GM23338 (cell line): ENCODE results near the gene KDM6A. TPM values are rescaled to one million over a fixed set of nuclear protein-coding genes. Genes with fewer than 3 reads are reported as not detected.

Experiments used
- ATAC-seq: fragments of 200-7000 bp; cut with Tn5 transposase; 3 replicates; pipeline ENCODE4 v1.9.1; 2020
- DNase-seq: peaks from one replicate; pipeline ENCODE4 v3.0.0-alpha.2; 2015; ENCODE audit warnings: low spot score
- H2AFZ ChIP-seq: fragments of 200-600 bp; sonication (generic); 2 replicates; pipeline ENCODE4 v1.8.0; 2016; ENCODE audit warnings: antibody characterized with exemption, mild to moderate bottlenecking, moderate library complexity
- H3F3A ChIP-seq: fragments of 200-600 bp; sonication (generic); replicated peaks from 2 replicates; pipeline ENCODE4 v1.8.0; 2017; ENCODE audit warnings: antibody characterized with exemption, mixed run types, low read depth
- H3K27ac ChIP-seq: fragments of 200-600 bp; sonication (generic); 2 replicates; pipeline ENCODE4 v1.6.1; 2016; ENCODE audit warnings: low read depth
- H3K27me3 ChIP-seq: fragments of 200-600 bp; sonication (generic); 2 replicates; pipeline ENCODE4 v1.8.0; 2016; ENCODE audit warnings: mild to moderate bottlenecking, mixed run types, moderate library complexity; ENCODE audit not compliant: insufficient read depth
- H3K36me3 ChIP-seq: fragments of 200-600 bp; sonication (generic); 2 replicates; pipeline ENCODE4 v1.8.0; 2016; ENCODE audit warnings: mild to moderate bottlenecking; ENCODE audit not compliant: insufficient read depth
- H3K4me1 ChIP-seq: fragments of 200-600 bp; sonication (generic); 2 replicates; pipeline ENCODE4 v1.8.0; 2016; ENCODE audit warnings: mild to moderate bottlenecking, moderate library complexity; ENCODE audit not compliant: insufficient read depth
- H3K4me2 ChIP-seq: fragments of 200-600 bp; sonication (generic); 2 replicates; pipeline ENCODE4 v1.7.1; 2017; ENCODE audit warnings: mixed run types
- H3K4me3 ChIP-seq: fragments of 200-600 bp; sonication (generic); 2 replicates; pipeline ENCODE4 v1.6.1; 2016; ENCODE audit warnings: mixed run types
- H3K79me2 ChIP-seq: fragments of 200-600 bp; sonication (generic); replicated peaks from 2 replicates; pipeline ENCODE4 v1.8.0; 2017; ENCODE audit warnings: mild to moderate bottlenecking; ENCODE audit not compliant: insufficient read depth
- H3K9me2 ChIP-seq: fragments of 200-600 bp; sonication (generic); 2 replicates; pipeline ENCODE4 v1.8.0; 2017; ENCODE audit not compliant: insufficient read depth
- H4K20me1 ChIP-seq: fragments of 200-600 bp; sonication (generic); replicated peaks from 2 replicates; pipeline ENCODE4 v1.8.0; 2017; ENCODE audit warnings: mild to moderate bottlenecking; ENCODE audit not compliant: insufficient read depth
- H3K27ac Mint-ChIP-seq: 2 replicates; pipeline ENCODE4 v1.8.0; 2020; ENCODE audit warnings: inconsistent platforms, mild to moderate bottlenecking, moderate library complexity, mixed read lengths
- H3K27me3 Mint-ChIP-seq: 3 replicates; pipeline ENCODE4 v1.8.0; 2022; ENCODE audit warnings: low read depth, mild to moderate bottlenecking, moderate library complexity, mixed read lengths, inconsistent platforms; ENCODE audit not compliant: insufficient read depth, poor library complexity
- H3K36me3 Mint-ChIP-seq: 3 replicates; pipeline ENCODE4 v1.8.0; 2021; ENCODE audit warnings: low read depth, mild to moderate bottlenecking, inconsistent platforms, moderate library complexity, mixed read lengths
- H3K4me1 Mint-ChIP-seq: 3 replicates; pipeline ENCODE4 v1.8.0; 2020; ENCODE audit warnings: mild to moderate bottlenecking, inconsistent platforms, mixed read lengths
- H3K4me3 Mint-ChIP-seq: 3 replicates; pipeline ENCODE4 v1.8.0; 2021; ENCODE audit warnings: moderate library complexity, mild to moderate bottlenecking, inconsistent platforms, mixed read lengths
- H3K9me3 Mint-ChIP-seq: 3 replicates; pipeline ENCODE4 v1.8.0; 2020; ENCODE audit warnings: moderate library complexity, mild to moderate bottlenecking, inconsistent platforms, mixed read lengths
- EZH2 ChIP-seq: fragments of 200-600 bp; sonication (generic); IDR thresholded peaks from one replicate; pipeline ENCODE4 v1.8.0; 2017; ENCODE audit warnings: antibody characterized with exemption, mild to moderate bottlenecking, low read depth; ENCODE audit not compliant: unreplicated experiment
- EZH2phosphoT487 ChIP-seq: fragments of 200-600 bp; sonication (generic); IDR thresholded peaks from one replicate; pipeline ENCODE4 v1.8.1; 2018; ENCODE audit warnings: antibody characterized with exemption; ENCODE audit not compliant: unreplicated experiment
- NANOG ChIP-seq: IDR thresholded peaks from 2 replicates; pipeline ENCODE4 v1.6.1; 2016; ENCODE audit warnings: antibody characterized with exemption, borderline replicate concordance
- POLR2AphosphoS5 ChIP-seq: IDR thresholded peaks from 2 replicates; pipeline ENCODE4 v1.6.1; 2016; ENCODE audit warnings: antibody characterized with exemption, low read depth
- STAT1 ChIP-seq: IDR thresholded peaks from one replicate; pipeline ENCODE4 v1.6.1; 2016; ENCODE audit warnings: antibody characterized with exemption; ENCODE audit not compliant: unreplicated experiment
- ZNF114 ChIP-seq: fragments of 250-450 bp; sonication (Bioruptor Pico); IDR thresholded peaks from 2 replicates; pipeline ENCODE4 v1.5.0; 2020; ENCODE audit warnings: mild to moderate bottlenecking, moderate library complexity
- ZNF331 ChIP-seq: fragments of 250-450 bp; sonication (Bioruptor Pico); IDR thresholded peaks from 2 replicates; pipeline ENCODE4 v1.5.0; 2020; ENCODE audit warnings: low read depth, mild to moderate bottlenecking, moderate library complexity
- polyA plus RNA-seq: library from polyadenylated mRNA; unstranded; fragments of >200 nt; fragmentation: Nextera tagmentation; extraction: Ambion mirVana; gene quantifications from 2 replicates; pipeline ENCODE4 v1.2.1, GENCODE V29; 2016
- total RNA-seq: library from RNA; depleted of rRNA; stranded (reverse); fragments of >200 nt; shearing (Covaris generic); gene quantifications from 2 replicates; pipeline ENCODE4 v1.2.3, GENCODE V29; 2014
- TF ChIP-seq, protein P1 (sequence below), 2 experiments: fragments of 200-600 bp in 1 of 2; sonication (generic) in 1 of 2; conservative IDR thresholded peaks; 2 replicates each; pipeline versions ENCODE4 v1.5.1 to v1.6.1; 2016 to 2017; ENCODE audit warnings: antibody characterized with exemption in 2 of 2, low read depth in 2 of 2, mild to moderate bottlenecking in 2 of 2, moderate library complexity in 1 of 2
- TF ChIP-seq, protein P2 (sequence below): IDR thresholded peaks from one replicate; pipeline ENCODE4 v1.6.1; 2018; ENCODE audit warnings: antibody characterized with exemption; ENCODE audit not compliant: unreplicated experiment

The KDM6A gene
- total and polyA plus RNA-seq, 2 experiments from 2014 or later = 22.8 to 102 TPM

DNA sequence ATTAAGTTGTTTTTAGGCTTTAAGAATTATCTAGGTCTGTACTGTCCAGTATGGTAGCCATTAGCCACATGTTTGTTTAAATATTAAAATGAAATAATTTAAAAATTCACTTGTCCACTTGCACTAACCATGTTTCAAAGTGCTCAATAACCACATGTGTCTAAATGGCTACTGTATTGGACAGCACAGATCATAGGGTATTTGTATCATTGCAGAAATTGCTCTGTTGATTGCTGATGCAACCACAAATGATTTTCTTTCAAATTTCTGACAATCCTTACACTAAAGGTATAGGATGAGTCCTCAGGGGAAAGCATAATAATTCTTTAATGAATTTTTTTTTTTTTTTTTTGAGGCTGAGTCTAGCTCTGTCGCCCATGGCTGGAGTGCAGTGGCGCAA lies 84.9 kb downstream of the KDM6A start:
- DNase-seq (no peak), ATAC-seq (no peak)
- H3K4me3 Mint-ChIP-seq = no peak overlapping the region
- TF ChIP-seq ZNF114 (CRISPR knock-in tag) = no peak
- no peak for TF ChIP-seq STAT1
- TF ChIP-seq, protein P1, sequence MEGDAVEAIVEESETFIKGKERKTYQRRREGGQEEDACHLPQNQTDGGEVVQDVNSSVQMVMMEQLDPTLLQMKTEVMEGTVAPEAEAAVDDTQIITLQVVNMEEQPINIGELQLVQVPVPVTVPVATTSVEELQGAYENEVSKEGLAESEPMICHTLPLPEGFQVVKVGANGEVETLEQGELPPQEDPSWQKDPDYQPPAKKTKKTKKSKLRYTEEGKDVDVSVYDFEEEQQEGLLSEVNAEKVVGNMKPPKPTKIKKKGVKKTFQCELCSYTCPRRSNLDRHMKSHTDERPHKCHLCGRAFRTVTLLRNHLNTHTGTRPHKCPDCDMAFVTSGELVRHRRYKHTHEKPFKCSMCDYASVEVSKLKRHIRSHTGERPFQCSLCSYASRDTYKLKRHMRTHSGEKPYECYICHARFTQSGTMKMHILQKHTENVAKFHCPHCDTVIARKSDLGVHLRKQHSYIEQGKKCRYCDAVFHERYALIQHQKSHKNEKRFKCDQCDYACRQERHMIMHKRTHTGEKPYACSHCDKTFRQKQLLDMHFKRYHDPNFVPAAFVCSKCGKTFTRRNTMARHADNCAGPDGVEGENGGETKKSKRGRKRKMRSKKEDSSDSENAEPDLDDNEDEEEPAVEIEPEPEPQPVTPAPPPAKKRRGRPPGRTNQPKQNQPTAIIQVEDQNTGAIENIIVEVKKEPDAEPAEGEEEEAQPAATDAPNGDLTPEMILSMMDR (conservative IDR thresholded peaks at IDR 0.05; ENCODE audit: low read depth in 2 of 2) = no peak
- no peak for TF ChIP-seq ZNF331 (CRISPR knock-in tag)
- TF ChIP-seq EZH2phosphoT487 = no peak
- TF ChIP-seq EZH2 = no peak
- TF ChIP-seq NANOG = no peak
- TF ChIP-seq, protein P2, sequence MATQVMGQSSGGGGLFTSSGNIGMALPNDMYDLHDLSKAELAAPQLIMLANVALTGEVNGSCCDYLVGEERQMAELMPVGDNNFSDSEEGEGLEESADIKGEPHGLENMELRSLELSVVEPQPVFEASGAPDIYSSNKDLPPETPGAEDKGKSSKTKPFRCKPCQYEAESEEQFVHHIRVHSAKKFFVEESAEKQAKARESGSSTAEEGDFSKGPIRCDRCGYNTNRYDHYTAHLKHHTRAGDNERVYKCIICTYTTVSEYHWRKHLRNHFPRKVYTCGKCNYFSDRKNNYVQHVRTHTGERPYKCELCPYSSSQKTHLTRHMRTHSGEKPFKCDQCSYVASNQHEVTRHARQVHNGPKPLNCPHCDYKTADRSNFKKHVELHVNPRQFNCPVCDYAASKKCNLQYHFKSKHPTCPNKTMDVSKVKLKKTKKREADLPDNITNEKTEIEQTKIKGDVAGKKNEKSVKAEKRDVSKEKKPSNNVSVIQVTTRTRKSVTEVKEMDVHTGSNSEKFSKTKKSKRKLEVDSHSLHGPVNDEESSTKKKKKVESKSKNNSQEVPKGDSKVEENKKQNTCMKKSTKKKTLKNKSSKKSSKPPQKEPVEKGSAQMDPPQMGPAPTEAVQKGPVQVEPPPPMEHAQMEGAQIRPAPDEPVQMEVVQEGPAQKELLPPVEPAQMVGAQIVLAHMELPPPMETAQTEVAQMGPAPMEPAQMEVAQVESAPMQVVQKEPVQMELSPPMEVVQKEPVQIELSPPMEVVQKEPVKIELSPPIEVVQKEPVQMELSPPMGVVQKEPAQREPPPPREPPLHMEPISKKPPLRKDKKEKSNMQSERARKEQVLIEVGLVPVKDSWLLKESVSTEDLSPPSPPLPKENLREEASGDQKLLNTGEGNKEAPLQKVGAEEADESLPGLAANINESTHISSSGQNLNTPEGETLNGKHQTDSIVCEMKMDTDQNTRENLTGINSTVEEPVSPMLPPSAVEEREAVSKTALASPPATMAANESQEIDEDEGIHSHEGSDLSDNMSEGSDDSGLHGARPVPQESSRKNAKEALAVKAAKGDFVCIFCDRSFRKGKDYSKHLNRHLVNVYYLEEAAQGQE = no peak
- Histone ChIP-seq H3F3A (no peaks in the 10 kb centered on the region), H4K20me1 (peaks cover 40% of the 10 kb centered on the region), H3K27ac (no peak overlapping the region), H3K79me2 (peaks cover 100% of the 10 kb centered on the region), H3K4me1 (peaks cover 19% of the 10 kb centered on the region; the same call in 1 of the 2 replicates), H3K27me3 (no peaks in the 10 kb centered on the region), H3K4me2 (no peak overlapping the region), H2AFZ (no peak overlapping the region), H3K36me3 (peaks cover 7% of the 10 kb centered on the region; the same call in 1 of the 2 replicates), H3K9me2 (no peaks in the 10 kb centered on the region), H3K4me3 (no peak overlapping the region)
- H3K9me3 Mint-ChIP-seq = no peaks in the 10 kb centered on the region; the same call in 1 of the 3 replicates
- no peak overlapping the region for H3K27ac Mint-ChIP-seq
- peaks cover 4% of the 10 kb centered on the region for H3K27me3 Mint-ChIP-seq
- peaks cover 31% of the 10 kb centered on the region for H3K36me3 Mint-ChIP-seq
- peaks cover 20% of the 10 kb centered on the region; the same call in 2 of the 3 replicates for H3K4me1 Mint-ChIP-seq

DNA sequence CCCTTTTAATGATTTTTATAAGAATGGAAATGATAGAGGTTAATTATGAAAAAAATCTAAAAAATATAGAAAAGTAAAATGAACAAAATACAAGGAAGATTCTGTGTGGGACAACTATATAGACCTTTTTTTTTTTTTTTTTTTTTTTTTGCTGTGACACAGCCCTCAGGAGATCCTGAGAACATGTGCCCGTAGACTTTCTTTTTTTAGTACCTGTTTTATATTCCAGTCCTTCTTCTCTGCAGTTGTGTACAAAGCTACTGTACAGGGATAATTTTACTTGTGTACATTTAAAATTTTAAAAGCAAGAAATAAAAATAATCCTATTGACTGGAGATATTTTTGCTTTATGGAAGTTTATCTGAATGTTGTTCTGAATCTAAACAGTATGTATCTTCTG lies 85.5 kb downstream of the KDM6A start:
- Histone ChIP-seq H3K36me3 (peaks cover 7% of the 10 kb centered on the region; the same call in 1 of the 2 replicates), H3K79me2 (peaks cover 100% of the 10 kb centered on the region), H3K9me2 (no peaks in the 10 kb centered on the region), H3K27ac (no peak overlapping the region), H3K4me2 (no peak overlapping the region), H3F3A (no peaks in the 10 kb centered on the region), H3K4me1 (peaks cover 19% of the 10 kb centered on the region; the same call in 1 of the 2 replicates), H4K20me1 (peaks cover 41% of the 10 kb centered on the region), H2AFZ (no peak overlapping the region), H3K4me3 (no peak overlapping the region), H3K27me3 (no peaks in the 10 kb centered on the region)
- Mint-ChIP-seq H3K27ac (no peak overlapping the region), H3K9me3 (no peaks in the 10 kb centered on the region; the same call in 1 of the 3 replicates), H3K36me3 (peaks cover 34% of the 10 kb centered on the region), H3K4me1 (peaks cover 20% of the 10 kb centered on the region; the same call in 2 of the 3 replicates), H3K27me3 (peaks cover 4% of the 10 kb centered on the region), H3K4me3 (no peak overlapping the region)
- no peak for DNase-seq
- ATAC-seq = no peak
- TF ChIP-seq, protein P2 = no peak
- TF ChIP-seq NANOG = no peak
- no peak for TF ChIP-seq POLR2AphosphoS5
